GM19035 (cell line): ENCODE measurements around the gene TMEM135.
A peak's percentile ranks its signal among the peaks of the same experiment; 100 is the strongest.

ENCODE experiments used
- ATAC-seq: cut with Tn5 transposase; IDR thresholded peaks from one replicate; pipeline ENCODE4 v1.9.1; 2021; ENCODE audit not compliant: unreplicated experiment

The TMEM135 gene

GRCh38 chr11:87347441-87347840 is 309.7 kb downstream of the TMEM135 start:
- ATAC-seq: no peak

- no peak for ATAC-seq
Measured at GRCh38 chr11:87347854-87348253, 310.1 kb downstream of the TMEM135 start.

GRCh38 chr11:87351676-87352075 is 313.9 kb downstream of the TMEM135 start:
- no peak for ATAC-seq

- peak; percentile 96 for ATAC-seq
Measured at GRCh38 chr11:87352759-87353707, 315.3 kb downstream of the TMEM135 start.

GRCh38 chr11:87353771-87354345 is 316.1 kb downstream of the TMEM135 start:
- no peak for ATAC-seq

- ATAC-seq: no peak
Measured at GRCh38 chr11:87355596-87355995, 317.9 kb downstream of the TMEM135 start.

- ATAC-seq: no peak
Measured at GRCh38 chr11:87356428-87356827, 318.7 kb downstream of the TMEM135 start.

- peak; percentile 35 for ATAC-seq
Measured at GRCh38 chr11:87358461-87358860, 320.7 kb downstream of the TMEM135 start.

- ATAC-seq: no peak
Measured at GRCh38 chr11:87359401-87359800, 321.7 kb downstream of the TMEM135 start.

- no peak for ATAC-seq
Measured at GRCh38 chr11:87361891-87362290, 324.2 kb downstream of the TMEM135 start.

- no peak for ATAC-seq
Measured at GRCh38 chr11:87366346-87366745, 328.6 kb downstream of the TMEM135 start.

GRCh38 chr11:87366763-87367405 is 329.1 kb downstream of the TMEM135 start:
- ATAC-seq: no peak

GRCh38 chr11:87368151-87368550 is 330.4 kb downstream of the TMEM135 start:
- no peak for ATAC-seq

GRCh38 chr11:87368858-87369480 is 331.2 kb downstream of the TMEM135 start:
- ATAC-seq: no peak

- no peak for ATAC-seq
Measured at GRCh38 chr11:87369888-87370287, 332.2 kb downstream of the TMEM135 start.

- no peak for ATAC-seq
Measured at GRCh38 chr11:87372065-87372464, 334.3 kb downstream of the TMEM135 start.
